HG03378 (cell line): Measurements from ENCODE around the gene DNAAF3.
"Not testable (repeated sequence)": the region's sequence is repeated elsewhere in the genome, so short reads cannot be mapped to it uniquely, and the experiment has no call there.

Experiments
- ATAC-seq: cut with Tn5 transposase; IDR thresholded peaks from one replicate; pipeline ENCODE4 v1.9.1; 2021; ENCODE audit warnings: mild to moderate bottlenecking, moderate library complexity; ENCODE audit not compliant: unreplicated experiment

Gene DNAAF3

DNA sequence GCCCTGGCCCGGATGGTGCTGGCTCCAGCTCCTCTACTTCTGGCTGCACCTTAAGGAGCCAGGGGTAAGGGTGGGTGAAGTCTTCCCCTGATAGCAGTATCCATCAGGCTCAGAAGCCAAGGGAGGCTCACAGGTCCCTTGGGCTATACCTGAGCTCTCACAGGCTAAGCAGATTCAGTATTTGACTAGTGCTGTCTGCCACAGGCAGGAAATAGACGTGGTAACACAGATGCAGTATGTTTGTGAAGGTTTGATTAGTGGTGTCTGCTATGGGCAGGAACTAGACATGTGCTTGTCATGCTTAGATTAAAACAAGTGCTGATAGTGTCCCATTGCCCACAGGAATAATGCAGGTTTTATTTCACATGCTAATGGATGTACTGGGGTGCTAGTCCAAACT is 9.7 kb upstream of the DNAAF3 start:
- no peak for ATAC-seq

DNA sequence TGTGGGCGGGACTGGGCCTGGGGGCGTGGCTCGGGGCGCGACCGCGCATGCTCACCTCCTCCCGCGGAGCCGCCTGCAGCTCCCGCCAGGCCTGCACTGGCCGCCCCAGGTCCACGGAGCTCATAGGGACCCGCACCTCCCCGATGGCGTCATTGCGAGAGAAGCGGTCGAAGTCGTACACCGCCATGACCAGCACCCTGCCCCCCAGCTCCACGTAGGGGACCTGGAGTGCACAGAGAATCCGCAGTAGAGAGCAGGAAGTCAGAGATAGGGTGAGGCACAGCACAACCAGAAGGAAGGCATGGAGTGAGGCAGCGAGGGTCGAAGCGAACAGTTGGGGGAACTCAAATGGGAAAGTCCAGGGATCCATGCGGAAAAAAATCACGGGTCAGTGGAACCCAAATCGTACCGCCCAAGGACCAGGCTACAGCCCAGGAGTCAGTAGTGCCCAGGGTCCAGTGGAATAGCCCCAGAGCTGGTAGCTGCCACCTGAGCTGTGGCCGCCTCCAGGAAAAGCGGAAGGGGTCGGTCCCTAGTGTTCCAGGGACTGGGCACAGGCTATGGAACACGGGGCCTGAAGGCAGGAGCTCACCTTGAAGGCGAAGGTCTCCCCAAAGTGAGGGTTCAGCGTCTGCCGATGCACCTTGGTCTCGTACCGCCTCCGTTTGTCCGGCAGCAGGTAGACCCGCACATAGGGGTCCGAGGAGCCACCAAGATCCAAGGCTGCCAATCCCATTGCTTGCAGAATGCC is 8.9 kb upstream of the DNAAF3 start:
- ATAC-seq = no peak

DNA sequence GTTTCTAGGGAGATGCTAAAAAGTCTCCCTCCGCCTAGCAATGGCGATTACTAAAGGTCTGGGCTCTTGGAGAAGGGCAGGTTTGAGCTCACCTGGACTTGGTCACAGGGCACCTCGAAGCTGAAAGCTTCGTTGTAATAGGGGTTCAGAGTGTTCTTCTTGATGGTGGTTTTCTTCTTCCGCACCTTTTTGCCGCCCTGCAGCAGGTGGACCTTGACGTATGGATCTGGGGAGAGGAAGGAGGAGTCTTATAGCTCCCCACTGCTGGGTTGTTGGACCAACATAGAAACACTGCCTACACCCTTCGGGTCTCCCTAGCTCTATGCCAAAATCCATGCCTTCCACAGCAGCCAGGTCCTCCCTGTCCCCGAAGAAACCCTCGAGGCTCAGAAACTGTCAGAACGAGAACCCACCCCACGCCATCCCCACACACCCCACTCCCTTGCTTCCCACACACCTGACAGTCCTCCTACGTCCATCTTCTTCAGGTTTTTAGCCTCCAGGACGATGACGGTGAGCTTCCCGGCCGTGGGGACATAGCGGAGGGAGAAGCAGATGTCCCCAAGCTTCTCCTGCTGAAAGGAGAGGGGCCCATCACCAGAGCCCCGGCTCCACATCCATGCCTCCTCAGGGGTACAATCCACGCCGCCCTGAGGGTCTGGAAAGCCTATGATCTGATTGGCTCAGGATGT is 8.2 kb upstream of the DNAAF3 start:
- no peak for ATAC-seq

DNA sequence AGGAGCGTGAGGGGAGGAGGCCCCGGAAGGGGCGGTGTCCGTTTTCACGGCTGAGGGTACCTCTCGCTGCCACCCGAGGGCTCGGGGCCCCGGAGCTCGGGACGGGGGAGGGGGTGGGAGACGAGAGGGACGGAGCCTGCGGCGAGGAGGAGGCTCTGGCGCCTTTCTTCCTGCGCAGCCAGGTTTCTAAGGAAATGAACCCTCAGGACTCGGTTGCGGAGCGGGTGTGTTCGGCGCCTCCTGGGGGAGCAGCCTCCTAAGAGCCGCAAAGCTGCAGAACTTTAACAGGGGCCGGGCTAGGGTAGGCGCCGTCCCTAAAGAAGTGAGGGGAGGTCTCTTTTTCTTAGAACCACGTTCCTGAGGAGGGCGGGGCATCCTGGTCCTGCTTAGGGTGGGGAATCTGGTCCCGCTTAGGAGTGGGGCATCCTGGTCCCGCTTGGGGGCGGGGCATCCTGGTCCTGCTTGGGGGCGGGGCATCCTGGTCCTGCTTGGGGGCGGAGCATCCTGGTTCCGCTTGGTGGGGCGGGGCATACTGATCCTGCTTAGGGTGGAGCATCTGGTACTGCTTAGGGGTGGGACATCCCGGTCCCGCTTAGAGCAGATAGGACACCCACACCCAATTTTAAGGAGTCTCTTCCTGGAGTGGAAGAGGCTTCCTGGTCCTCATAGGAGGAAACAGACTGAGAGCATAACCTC is 7.4 kb upstream of the DNAAF3 start:
- ATAC-seq = no peak

GRCh38 chr19:55173186-55173713 is 6.8 kb upstream of the DNAAF3 start:
- no peak for ATAC-seq

- no peak for ATAC-seq
These were observed 6.3 kb upstream of the DNAAF3 start for GRCh38 chr19:55172741-55173140.

DNA sequence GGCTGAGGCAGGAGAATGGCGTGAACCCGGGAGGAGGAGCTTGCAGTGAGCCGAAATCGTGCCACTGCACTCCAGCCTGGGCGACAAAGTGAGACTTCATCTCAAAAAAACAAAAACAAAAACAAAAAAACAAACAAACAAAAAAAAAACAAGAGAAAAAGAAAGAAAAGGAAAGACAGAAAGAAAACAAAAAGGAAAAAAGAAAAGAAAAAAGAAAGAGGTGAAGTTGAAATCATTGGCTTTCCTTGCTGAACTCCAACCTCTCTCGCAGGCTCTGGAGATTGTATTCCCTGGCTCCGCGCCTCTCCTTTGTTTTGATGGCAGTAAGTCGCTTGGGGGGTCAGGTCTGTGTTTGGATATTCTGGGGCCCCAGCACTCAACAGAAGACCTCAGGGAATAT is 5.9 kb upstream of the DNAAF3 start:
- not testable (repeated sequence) for ATAC-seq

DNA sequence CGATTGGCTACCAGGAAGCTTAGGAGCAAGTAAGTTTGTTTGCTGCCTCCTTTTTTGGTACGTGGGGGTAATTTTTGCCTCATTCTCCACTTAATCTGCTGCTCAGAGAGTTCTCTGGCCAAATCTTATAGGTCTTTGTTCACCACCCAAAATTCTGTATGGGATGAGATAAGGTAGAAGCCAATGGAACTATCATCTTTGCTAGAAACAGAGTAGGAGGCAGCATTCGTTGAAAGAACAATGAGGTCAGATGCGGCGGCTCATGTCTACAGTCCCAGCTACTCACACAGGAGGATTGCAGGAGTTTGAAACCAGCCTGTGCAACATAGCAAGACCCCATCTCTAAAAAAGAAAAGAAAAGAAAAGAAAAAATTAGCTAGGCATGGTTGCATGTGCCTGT is 5.0 kb upstream of the DNAAF3 start:
- no peak for ATAC-seq

DNA sequence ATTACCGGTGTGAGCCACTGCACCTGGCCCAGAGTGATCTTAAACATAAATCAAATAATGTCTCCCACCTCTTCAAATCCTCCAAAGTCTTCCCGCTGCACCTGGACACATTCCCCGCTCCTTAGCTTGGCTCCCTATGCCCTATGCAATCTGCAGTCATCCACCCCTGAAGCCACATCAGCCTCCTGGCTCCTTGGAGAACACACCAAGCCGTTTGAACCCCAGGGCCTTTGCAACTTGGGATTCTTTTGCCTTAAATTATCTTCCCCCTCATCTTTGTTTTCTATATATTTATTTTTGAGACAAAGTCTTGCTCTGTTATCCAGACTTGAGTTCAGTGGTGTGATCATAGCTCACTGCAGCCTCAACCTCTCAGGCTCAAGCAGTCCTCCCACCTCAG is 2.7 kb upstream of the DNAAF3 start:
- no peak for ATAC-seq

GRCh38 chr19:55165952-55166529 is 372 bp downstream of the DNAAF3 start:
- ATAC-seq = no peak

GRCh38 chr19:55161571-55162322 is 4.7 kb downstream of the DNAAF3 start:
- ATAC-seq = no peak

DNA sequence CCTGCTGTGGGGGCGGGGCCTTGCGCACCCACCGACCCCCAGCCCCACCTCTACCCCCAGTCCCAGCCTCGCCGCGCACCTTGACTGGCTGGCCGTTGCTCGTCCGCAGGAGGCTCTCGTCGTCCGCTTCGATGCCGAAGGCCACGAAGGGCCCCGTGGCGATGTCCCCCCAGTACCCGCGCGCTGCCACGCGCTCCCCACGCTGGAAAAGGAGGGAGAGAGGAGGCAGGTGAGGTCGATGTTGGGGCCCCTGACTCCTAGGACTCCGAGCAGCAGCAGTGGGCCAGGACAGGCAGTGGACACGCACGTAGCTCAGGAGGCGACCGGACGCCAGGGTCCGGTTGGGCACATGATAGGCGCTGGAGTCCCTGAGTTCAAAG is 5.4 kb downstream of the DNAAF3 start:
- ATAC-seq = no peak

GRCh38 chr19:55160128-55160985 is 6.1 kb downstream of the DNAAF3 start:
- ATAC-seq = no peak

DNA sequence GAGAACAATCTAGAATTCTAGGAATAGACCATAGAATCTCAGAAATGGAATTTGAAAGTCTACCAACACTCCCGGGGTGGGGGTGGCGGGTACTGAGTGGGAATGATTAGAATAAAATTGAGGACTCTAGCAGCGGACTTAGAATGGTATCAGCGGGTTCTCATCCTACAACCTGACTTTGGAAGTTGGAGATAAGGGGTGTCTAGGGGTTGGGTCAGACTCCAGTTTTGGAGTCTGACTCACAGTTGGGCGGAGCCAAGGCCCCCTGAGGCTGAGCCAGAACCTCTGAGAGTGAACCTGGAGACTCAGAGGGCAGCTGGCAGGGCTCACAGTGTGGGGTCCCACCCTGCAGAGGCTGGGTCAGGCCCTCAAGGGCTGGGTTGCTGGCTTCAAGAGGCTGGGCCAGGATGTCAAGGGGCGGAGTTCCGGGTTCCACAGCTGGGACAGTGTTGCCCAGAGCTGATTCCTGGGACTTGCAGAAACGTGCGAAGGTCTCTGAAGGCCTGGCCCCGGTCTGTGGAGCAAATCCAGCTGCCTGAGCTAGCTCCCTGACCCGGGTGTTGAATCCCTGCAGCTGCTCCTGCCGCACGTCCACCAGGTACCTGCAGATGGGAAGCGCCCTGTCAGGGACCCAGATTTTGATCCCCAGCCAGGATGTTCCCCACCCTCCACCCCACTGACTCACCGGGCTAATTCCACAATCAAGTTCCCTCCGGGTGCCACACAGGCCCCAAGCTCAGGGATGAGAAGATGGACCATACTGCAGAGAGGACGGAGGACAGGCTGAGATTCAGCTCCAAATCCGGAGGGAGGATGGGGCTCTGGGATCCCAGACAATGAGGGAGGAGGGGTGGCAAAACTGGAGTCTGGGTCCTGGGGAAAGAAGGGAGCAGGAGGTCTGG is 7.3 kb downstream of the DNAAF3 start:
- no peak for ATAC-seq

DNA sequence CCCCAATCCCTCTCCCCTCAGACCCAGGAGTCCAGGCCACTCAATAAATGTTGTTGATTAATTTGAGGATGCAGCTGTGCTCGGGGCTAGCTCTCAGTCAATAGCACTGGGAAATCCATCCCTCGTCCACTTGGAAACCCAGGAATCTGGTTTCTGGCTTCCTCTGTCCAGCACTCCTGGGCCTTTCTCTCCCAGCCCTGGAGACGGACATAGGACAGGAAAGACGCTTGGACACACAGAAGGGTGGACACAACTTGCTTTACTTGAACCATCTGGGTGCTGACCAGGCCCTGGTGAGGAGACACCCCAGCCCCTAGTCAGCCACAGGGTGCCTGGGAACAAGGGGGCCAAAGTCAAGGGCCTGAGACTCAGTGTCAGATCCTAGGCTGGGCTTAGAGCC is 8.0 kb downstream of the DNAAF3 start:
- ATAC-seq = no peak

DNA sequence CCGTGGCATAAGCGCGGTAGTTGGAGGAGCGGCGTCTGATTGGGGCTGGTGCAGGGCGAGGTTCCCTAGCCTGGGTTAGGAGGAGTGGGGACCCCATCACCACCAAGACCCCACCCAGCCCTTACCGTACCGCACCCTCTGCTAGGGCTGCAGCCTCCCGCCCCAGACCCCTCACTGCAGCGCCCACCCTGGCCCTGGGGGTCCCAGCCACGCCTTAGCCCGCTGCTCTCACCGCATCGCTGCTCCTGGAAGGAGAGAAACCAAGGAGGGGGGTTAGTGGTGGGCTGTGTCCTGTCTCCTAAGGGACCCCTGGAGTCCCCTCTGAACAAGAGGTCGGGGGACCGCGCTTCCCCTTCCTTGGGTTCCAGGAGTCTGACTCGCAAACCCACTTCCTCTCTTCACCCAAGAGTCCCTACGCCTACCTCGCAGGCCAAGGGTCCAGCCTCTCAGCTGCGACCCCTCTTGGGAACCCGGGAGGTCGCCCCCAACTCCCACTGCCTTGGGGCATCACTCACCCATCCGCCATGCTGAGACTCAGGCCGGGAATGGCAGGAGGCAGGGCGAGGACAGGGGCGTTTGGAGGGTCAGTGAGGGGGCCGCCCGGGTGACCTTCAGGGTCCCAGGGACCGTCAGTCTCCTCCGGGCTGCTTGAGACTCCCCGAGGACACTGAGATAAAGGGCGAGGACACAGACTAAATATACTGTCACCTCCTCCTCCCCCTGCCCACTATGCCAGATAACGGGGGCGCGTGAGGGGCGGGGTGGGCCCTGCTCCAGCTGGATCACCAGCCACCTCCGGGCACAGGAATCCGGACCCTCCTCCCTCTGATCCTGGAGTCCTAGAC is 9.1 kb downstream of the DNAAF3 start, which contains the start of gene TNNI3:
TNNI3 (minus strand) TSS at position 669 of the 845 bp plus-strand sequence; CDS start at position 526, 143 bp downstream.
- ATAC-seq = no peak

DNA sequence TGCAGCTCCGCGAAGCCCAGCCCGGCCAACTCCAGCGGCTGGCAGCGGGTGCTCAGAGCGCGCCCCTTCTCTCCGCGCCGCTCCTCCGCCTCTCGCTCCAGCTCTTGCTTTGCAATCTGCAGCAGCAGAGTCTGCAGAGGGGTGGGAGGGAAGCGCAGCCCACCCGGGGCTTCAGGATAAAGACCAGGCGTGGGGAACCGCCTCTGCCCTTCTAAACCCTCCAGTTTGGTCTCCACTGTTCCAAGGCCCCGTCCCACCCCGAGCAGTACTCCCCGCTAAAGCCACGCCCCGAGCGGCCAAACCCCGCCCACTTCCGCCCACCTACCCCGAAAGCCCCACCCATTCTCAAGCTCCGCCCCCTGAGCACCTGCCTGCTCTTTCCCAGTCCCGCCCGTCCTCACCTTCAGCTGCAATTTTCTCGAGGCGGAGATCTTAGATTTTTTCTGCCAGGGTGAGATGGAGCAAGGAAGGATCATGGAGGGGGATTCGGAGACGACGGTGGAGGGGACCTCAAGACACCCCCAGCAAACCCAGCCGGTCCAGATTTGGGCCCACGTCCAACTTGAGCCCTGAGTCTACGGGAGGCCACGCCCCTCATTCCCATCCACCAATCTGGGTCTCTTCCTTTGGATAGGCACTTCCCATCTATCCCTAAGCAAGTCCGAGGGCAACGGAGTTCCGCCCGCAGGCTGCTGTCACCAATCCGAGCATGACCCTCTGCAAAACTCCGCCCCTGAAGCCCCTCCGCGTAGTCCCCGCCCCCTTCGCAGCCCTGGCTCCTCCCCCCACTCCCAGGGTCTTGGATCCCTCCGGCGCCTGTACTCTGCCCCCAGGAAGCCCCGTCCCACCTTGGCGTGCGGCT is 10.0 kb downstream of the DNAAF3 start:
- ATAC-seq = no peak
